Panc1 (cell line): Measurements from ENCODE around the gene SNRPA. TPM values are rescaled to one million over a fixed set of nuclear protein-coding genes. Genes with fewer than 3 reads are reported as not detected.

Source experiments
- ATAC-seq: fragments of 200-7000 bp; cut with Tn5 transposase; 2 replicates; pipeline ENCODE4 v1.9.1; 2020; ENCODE audit warnings: mild to moderate bottlenecking, moderate library complexity
- Bru-seq: library from RNA; stranded (reverse); fragments of 400-500 nt; gene quantifications from one replicate; lab custom pipeline; 2021; lab: Mats Ljungman, UMichigan
- BruChase-seq, 2 experiments: library from RNA; stranded (reverse); fragments of 400-500 nt; gene quantifications; one replicate each; lab custom pipeline; 2021; lab: Mats Ljungman, UMichigan
- BruUV-seq: library from RNA; stranded (reverse); fragments of 400-500 nt; replicated peaks from 2 replicates; lab custom pipeline; 2021; lab: Mats Ljungman, UMichigan
- CTCF ChIA-PET: fragments of 300-600 bp; sonication (Branson Sonifier 250); formaldehyde crosslinking; loops from one replicate; lab custom pipeline; 2022; ENCODE audit warnings: antibody characterized with exemption; lab: Charles Lee
- POLR2A ChIA-PET: fragments of 300-600 bp; sonication (Branson Sonifier 250); formaldehyde crosslinking; loops from one replicate; lab custom pipeline; 2022; ENCODE audit warnings: antibody characterized with exemption; lab: Charles Lee
- DNase-seq: peaks from one replicate; pipeline ENCODE4 v3.0.0-alpha.2; 2010; ENCODE audit warnings: low read depth, low spot score
- H3K27ac ChIP-seq: 2 replicates; pipeline ENCODE4 v1.5.1; 2011; ENCODE audit warnings: mild to moderate bottlenecking, low read length, inconsistent platforms
- H3K27me3 ChIP-seq: fragments of 200-500 bp; sonication (Bioruptor generic); 2 replicates; pipeline ENCODE4 v1.6.0; 2014; ENCODE audit warnings: low read length, inconsistent platforms; ENCODE audit not compliant: control insufficient read depth, insufficient read depth
- H3K36me3 ChIP-seq: fragments of 200-500 bp; sonication (Bioruptor generic); 2 replicates; pipeline ENCODE4 v1.5.1; 2014; ENCODE audit warnings: inconsistent platforms, mild to moderate bottlenecking, low read length, moderate library complexity; ENCODE audit not compliant: control insufficient read depth, insufficient read depth
- H3K4me1 ChIP-seq: 2 replicates; pipeline ENCODE4 v1.5.1; 2011; ENCODE audit warnings: inconsistent platforms, mild to moderate bottlenecking, low read length, moderate library complexity; ENCODE audit not compliant: control insufficient read depth, insufficient read depth
- H3K4me3 ChIP-seq, 2 experiments: 2 replicates each; pipeline ENCODE4 v1.5.1; 2011 to 2012; ENCODE audit warnings: low read depth in 2 of 2, low read length in 2 of 2, mild to moderate bottlenecking in 2 of 2, inconsistent platforms in 1 of 2, moderate library complexity in 1 of 2
- H3K9me3 ChIP-seq: fragments of 200-500 bp; sonication (Bioruptor generic); 2 replicates; pipeline ENCODE4 v1.5.1; 2014; ENCODE audit warnings: low read depth, mild to moderate bottlenecking, inconsistent platforms, low read length, moderate library complexity; ENCODE audit not compliant: control insufficient read depth, insufficient read depth
- CTCF ChIP-seq: fragments of 450-650 bp; IDR thresholded peaks from 2 replicates; pipeline ENCODE4 v1.5.1; 2017; ENCODE audit warnings: mild to moderate bottlenecking
- POLR2AphosphoS5 ChIP-seq: IDR thresholded peaks from 2 replicates; pipeline ENCODE4 v1.6.1; 2012; ENCODE audit warnings: mild to moderate bottlenecking, low read depth, low read length, moderate library complexity
- REST ChIP-seq, 2 experiments: IDR thresholded peaks; 2 replicates each; pipeline ENCODE4 v1.6.1; 2011 to 2012; ENCODE audit warnings: low read depth in 2 of 2, control low read depth in 1 of 2, low read length in 1 of 2, mild to moderate bottlenecking in 1 of 2, moderate library complexity in 1 of 2; ENCODE audit not compliant: insufficient read depth in 1 of 2
- SIN3A ChIP-seq: IDR thresholded peaks from 2 replicates; pipeline ENCODE4 v1.6.1; 2012; ENCODE audit warnings: low read depth, mild to moderate bottlenecking, low read length, moderate library complexity, borderline replicate concordance; ENCODE audit not compliant: insufficient read depth
- TCF7L2 ChIP-seq: IDR thresholded peaks from 2 replicates; pipeline ENCODE4 v1.6.1; 2011; ENCODE audit warnings: mild to moderate bottlenecking, low read depth, low read length, inconsistent platforms
- in situ Hi-C: cut with HindIII; loops from 2 replicates; pipeline ENCODE4 v1.10.0; 2016; ENCODE audit warnings: low sequenced_read_pairs, low pct_unique_long_range_greater_than_20kb
- intact Hi-C: fragments of 100-400 bp; cut with micrococcal nuclease; formaldehyde crosslinking; loops from one replicate; pipeline ENCODE4 v1.10.0; 2022; ENCODE audit not compliant: unreplicated experiment
- long read RNA-seq: library from polyadenylated mRNA; unstranded; transcript quantifications from one replicate; pipeline ENCODE4 v2.0.0, GENCODE V29; 2021; ENCODE audit not compliant: unreplicated experiment
- polyA plus RNA-seq: library from polyadenylated mRNA; unstranded; fragments of >200 nt; gene quantifications from one replicate; pipeline ENCODE4 v1.2.1, GENCODE V29; 2012; ENCODE audit warnings: missing spikeins; ENCODE audit not compliant: insufficient read length
- total RNA-seq: library from RNA; stranded (reverse); gene quantifications from one replicate; pipeline ENCODE4 v1.2.1, GENCODE V29; 2021; ENCODE audit not compliant: unreplicated experiment

The SNRPA gene
- 104 TPM for total RNA-seq
- 96.6 TPM for polyA plus RNA-seq
- percentile 86 among the genes with signal in this experiment for Bru-seq, nascent RNA
- BruChase-seq, experiment 1, labeled RNA remaining after a 2-hour chase: percentile 74 among the genes with signal in this experiment
- BruChase-seq, experiment 2, labeled RNA remaining after a 6-hour chase: percentile 85 among the genes with signal in this experiment
- long read RNA-seq, transcript SNRPA-201 (6 exons, 1,621 nt): major isoform, 33 of 66 reads
- long read RNA-seq, partial matches to known transcripts: 14 of 66 reads
- long read RNA-seq, other reads (novel, unspliced or antisense): 19 of 66 reads

- in situ Hi-C loops (no loop called here), intact Hi-C loops (no loop called here)
- CTCF ChIA-PET: no interaction called here
- POLR2A ChIA-PET: interaction anchor here (0.8 kb wide), 1 partner anchor 28 kb away, joined by 6 read pairs; no protein-coding TSS in a partner anchor
- TF ChIP-seq REST (IDR thresholded peaks at IDR 0.05; ENCODE audit: insufficient read depth in 1 of 2, low read depth in 2 of 2, low read length in 1 of 2): peak in 1 of 2 experiments; percentile 29; a peak in 1 of 4 replicates
- no peak; the same call in 1 of the 2 replicates for TF ChIP-seq TCF7L2
- no peak for TF ChIP-seq CTCF
- TF ChIP-seq POLR2AphosphoS5: peak; percentile 88
- peak; percentile 78; the same call in 1 of the 2 replicates for TF ChIP-seq SIN3A
- Histone ChIP-seq H3K4me3 (peak within 1 kb of the TSS; percentile 74 to 97), H3K27me3 (no peaks in the 10 kb centered on the region), H3K4me1 (peaks cover 10% of the 10 kb centered on the region), H3K27ac (peak within 1 kb of the TSS; percentile 99), H3K36me3 (peaks cover 9% of the 10 kb centered on the region), H3K9me3 (no peaks in the 10 kb centered on the region)
- ATAC-seq (peak; percentile 90), DNase-seq (peak; percentile 90)
- no TSS peak for BruUV-seq
Measured at GRCh38 chr19:40750874-40751537, at the start of gene SNRPA. TSS of gene SNRPA (plus strand) at chr19:40751203. CDS start at chr19:40751409, 206 bp downstream.

- ATAC-seq (no peak), DNase-seq (no peak)
- intact Hi-C loops: no loop called here
- in situ Hi-C loops: no loop called here
- Histone ChIP-seq H3K4me3 (no peak overlapping the region), H3K27ac (no peak overlapping the region), H3K27me3 (no peaks in the 10 kb centered on the region), H3K4me1 (no peaks in the 10 kb centered on the region), H3K9me3 (no peaks in the 10 kb centered on the region), H3K36me3 (no peaks in the 10 kb centered on the region)
- no TSS peak for BruUV-seq
- ChIA-PET CTCF (no interaction called here), POLR2A (interaction anchor here (0.6 kb wide), 1 partner anchor 72 kb away, joined by 4 read pairs; no protein-coding TSS in a partner anchor)
- no peak for TF ChIP-seq TCF7L2
- TF ChIP-seq SIN3A: no peak
- TF ChIP-seq POLR2AphosphoS5: no peak
- no peak for TF ChIP-seq CTCF
- no peak for TF ChIP-seq REST (IDR thresholded peaks at IDR 0.05; ENCODE audit: insufficient read depth in 1 of 2, low read depth in 2 of 2, low read length in 1 of 2)
Measured at GRCh38 chr19:40701758-40702157, 49.2 kb upstream of the SNRPA start.
